Measurements from ENCODE around the gene GRID1.

DNA sequence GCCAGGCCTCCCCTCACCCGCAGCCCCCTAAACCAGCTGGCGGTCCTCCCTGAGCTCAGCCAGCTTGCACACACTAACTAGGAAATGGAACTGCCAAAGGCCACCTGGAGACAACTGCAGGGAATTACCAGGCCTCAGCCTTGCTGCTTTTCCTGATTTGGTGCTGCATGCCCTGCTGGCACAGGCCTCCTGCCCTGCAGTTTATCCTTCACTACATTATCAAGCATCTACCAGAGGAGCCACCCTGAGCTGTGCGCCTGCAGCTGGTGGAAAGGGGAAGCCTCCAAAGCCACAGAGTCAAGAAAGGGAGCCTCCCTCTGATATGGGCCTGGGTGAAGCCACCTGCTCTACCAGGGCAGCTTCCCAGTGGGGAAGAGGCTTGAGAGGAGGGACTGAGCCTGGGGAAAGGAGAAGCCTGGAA, 139.8 kb downstream of the GRID1 start:
- TF ChIP-seq GLI2 (tag by site-specific recombination; IDR thresholded peaks at IDR 0.05; ENCODE audit: borderline replicate concordance, low read depth) (no peak), ZNF341 (tag by site-specific recombination; IDR thresholded peaks at IDR 0.05; ENCODE audit: low read depth) (no peak)
